Motor neuron (in vitro differentiated cells): ENCODE results near the gene RNF181. TPM values are rescaled to one million over a fixed set of nuclear protein-coding genes. Genes with fewer than 3 reads are reported as not detected.

Experiments
- ATAC-seq, 8 experiments: fragments of 200-7000 bp; cut with Tn5 transposase; replicated peaks in 6 of 8; 2 replicates each; pipeline ENCODE4 v1.8.0; 2021; ENCODE audit warnings: mild to moderate bottlenecking in 8 of 8, moderate library complexity in 8 of 8
- H3K27ac ChIP-seq, 2 donors: fragments of 250-450 bp; sonication (Bioruptor Pico); 2 replicates each; pipeline ENCODE4 v1.9.0; 2021; ENCODE audit warnings: antibody characterized with exemption in 2 of 2, mild to moderate bottlenecking in 2 of 2, moderate library complexity in 1 of 2
- H3K4me1 ChIP-seq, 2 donors: fragments of 250-450 bp; sonication (Bioruptor Pico); replicated peaks in 1 of 2; 2 replicates each; pipeline ENCODE4 v1.6.1; 2021; ENCODE audit warnings: antibody characterized with exemption in 2 of 2, mild to moderate bottlenecking in 2 of 2, moderate library complexity in 1 of 2
- H3K4me3 ChIP-seq, 5 donors: fragments of 250-450 bp; sonication (Bioruptor Pico); 2 replicates each; pipeline ENCODE4 v1.9.0; 2021; ENCODE audit warnings: antibody characterized with exemption in 5 of 5, mild to moderate bottlenecking in 5 of 5, moderate library complexity in 4 of 5
- WGBS, 10 experiments: fragments of 450-650 bp; shearing (Covaris generic); methylation state at CpG; one replicate each; pipeline ENCODE4 v1.0.0; 2022; 5-methylcytosine and 5-hydroxymethylcytosine counted together
- in situ Hi-C, 9 experiments: fragments of 400-800 bp; cut with MboI; loops; one replicate each; pipeline ENCODE4 v1.15.0; 2021; ENCODE audit warnings: low sequenced_read_pairs in 9 of 9, low pct_unique_long_range_greater_than_20kb in 2 of 9; ENCODE audit not compliant: unreplicated experiment in 9 of 9
- total RNA-seq, 8 experiments: library from RNA; unstranded; fragments of 300-600 nt; gene quantifications; 2 replicates each; pipeline versions ENCODE4 v1.2.3 to v1.2.4, GENCODE V29; 2022

The RNF181 gene
- total RNA-seq, 8 experiments from 2014 or later, result 104 to 237 (median 191) TPM

DNA sequence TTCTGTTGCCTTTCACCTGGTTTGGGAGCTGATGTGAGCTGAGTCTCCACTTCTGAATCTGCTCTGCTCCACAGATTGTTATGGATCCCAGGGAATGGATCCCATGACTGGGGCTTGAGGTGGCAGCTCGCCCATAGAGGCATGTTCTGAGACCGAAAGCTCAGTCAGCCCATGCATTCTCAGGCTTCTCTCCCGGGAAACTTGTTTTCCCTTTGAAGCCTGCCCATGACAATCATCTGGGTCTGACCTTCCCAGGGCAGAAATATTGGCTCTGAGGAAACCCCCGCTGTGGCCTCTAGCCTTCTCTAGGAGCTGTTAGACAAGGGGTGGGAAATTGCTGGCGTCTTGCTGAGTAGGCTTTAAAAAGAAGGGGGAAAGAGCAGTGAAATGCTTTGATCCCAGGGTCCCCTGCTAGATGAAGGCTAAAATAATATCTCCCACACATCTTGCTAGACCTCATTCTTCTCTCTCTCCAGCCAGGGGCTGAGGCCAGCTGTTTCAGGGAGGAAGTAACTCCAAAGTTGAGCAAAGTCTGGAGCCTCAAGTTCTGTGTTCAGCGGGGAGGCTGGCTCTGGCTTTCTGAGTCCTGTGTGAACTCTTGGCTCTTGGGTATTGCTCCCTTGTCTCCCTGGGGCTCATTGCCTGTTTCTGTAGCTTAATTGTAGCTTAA, 16.1 kb upstream of the RNF181 start:
- ATAC-seq, result peak in 5 of 8 experiments; percentile 19 to 69 (median 32)
- in situ Hi-C loops, result no loop called here
- Histone ChIP-seq H3K27ac (no peak overlapping the region), H3K4me1 (peaks cover 0 to 17% of the 10 kb centered on the region in 2 donors), H3K4me3 (no peak overlapping the region)
- 25 to 100% (median 50%) methylated on average over 1 to 6 of the region's 6 CpGs; no CpG with 5 or more reads in 3 of the 10 experiments for WGBS, 10 experiments

DNA sequence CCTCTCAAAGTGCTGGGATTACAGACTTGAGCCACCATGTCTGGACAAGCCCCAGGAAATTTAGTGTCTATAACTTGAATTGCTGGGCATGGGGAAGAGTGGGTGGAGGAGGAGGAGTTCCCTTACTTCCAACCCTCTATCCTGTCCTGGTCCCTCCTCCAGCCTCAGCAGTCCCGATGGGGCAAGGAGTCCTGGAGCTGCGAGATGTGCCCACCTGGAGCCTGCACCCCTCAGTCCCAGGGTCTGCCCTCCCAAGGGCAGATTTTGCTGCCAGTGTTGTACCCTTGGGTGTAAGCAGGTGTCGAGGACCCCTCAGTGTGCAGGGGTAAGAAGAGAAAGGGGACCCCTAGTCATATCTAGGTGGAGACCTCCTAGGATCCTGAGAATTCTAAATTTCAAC, 15.3 kb upstream of the RNF181 start:
- in situ Hi-C loops, result no loop called here
- Histone ChIP-seq H3K4me3 (no peak overlapping the region), H3K4me1 (peaks cover 4 to 24% of the 10 kb centered on the region in 2 donors), H3K27ac (no peak overlapping the region)
- ATAC-seq, result no peak
- 30 to 93% (median 80%) methylated on average over 1 to 3 of the region's 3 CpGs; no CpG with 5 or more reads in 6 of the 10 experiments for WGBS, 10 experiments

DNA sequence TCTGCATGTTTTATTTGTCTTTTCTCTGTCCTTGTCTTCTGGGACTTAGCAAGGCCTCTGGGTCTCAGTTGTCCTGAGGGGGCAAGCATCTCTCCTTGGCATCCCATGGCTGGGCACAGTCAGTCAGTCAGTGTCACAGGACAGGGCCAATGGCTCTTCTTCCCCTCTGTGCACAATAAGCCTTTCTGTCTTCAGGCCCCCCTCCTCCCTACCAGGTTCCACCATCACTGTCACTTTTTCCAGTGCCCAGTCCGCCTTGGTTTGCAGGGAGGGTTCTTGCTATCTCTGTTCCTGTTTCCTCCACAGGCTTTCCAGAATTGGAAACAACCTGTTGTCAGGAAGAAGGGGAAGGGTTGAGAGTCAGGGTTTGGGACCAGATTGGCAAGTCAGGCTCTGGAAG, 13.1 kb upstream of the RNF181 start:
- WGBS, 10 experiments, result 33 to 86% (median 70%) methylated on average over 1 of the region's 1 CpG; no CpG with 5 or more reads in 4 of the 10 experiments
- in situ Hi-C loops, result no loop called here
- Histone ChIP-seq H3K4me1 (peaks cover 12 to 28% of the 10 kb centered on the region in 2 donors), H3K4me3 (no peak overlapping the region), H3K27ac (no peak overlapping the region)
- ATAC-seq, result no peak

DNA sequence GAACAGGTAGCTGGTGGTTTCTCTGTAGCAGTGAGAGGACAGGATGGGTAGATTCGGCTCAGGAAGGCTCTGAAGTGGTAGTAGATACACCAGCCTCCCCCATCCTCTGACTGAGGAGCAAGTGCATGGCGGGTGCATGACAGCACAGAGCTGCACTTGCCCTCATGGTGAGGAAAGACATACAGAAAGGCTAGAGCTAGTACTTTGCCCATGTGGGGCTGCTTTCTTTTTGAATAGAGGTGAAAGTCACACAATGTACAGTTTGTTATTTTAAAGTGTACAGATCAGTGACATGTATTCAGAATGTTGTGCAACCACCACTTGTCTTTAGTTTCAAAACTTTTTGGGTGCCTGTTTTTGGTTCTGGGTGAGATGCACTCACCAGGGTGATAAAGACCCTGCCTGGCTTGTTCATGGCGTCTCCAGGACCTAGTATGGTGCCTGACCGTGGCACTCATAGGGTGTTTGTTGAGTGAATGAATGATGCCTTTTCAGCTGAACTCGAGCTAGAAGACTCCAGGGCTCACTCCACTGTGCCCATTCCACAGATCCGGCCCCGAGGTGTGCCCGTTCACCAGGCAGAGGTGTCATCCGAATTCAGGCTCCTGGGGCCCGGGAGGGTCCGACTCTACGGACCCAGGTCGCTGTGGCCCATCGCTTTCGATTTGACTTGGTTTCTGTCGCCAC, 11.7 kb upstream of the RNF181 start:
- Histone ChIP-seq H3K4me3 (peak overlapping the region in 2 of 5 donors; percentile 18), H3K27ac (no peak overlapping the region), H3K4me1 (peaks cover 12 to 20% of the 10 kb centered on the region in 2 donors)
- ATAC-seq, result peak in 1 of 8 experiments; percentile 5
- WGBS, 10 experiments, result 35 to 100% (median 69%) methylated on average over 1 to 8 of the region's 16 CpGs; no CpG with 5 or more reads in 2 of the 10 experiments
- in situ Hi-C loops, result no loop called here

DNA sequence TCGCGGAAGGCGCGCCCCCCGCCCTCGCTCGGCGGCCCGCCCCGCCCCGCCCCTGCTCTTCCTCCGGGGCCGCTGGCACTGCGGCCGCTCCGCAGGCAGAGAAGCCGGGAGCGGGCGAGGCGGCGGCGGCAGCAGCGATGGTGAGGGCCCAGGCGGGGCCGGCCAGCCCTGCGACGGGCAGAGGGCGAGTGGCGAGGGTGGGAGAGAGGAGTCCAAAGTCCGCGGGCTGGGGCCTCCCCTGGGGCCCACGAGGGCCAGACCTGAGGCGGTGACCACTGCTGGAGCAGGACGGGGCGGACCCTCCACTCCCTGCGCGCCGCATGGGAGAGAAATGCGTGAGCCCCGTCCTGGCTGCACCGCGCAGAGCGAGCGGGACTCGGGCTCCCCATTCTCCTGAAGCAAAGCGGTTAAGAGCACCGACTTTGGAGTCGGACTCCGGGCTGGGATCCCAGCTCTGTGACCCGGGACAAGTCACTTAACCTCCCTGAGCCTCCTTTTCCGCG, 11.1 kb upstream of the RNF181 start, which contains the start of gene VAMP5:
VAMP5 (plus strand) TSS at position 78 of the 503 bp plus-strand sequence; CDS start at position 138, 60 bp downstream.
- H3K4me1 ChIP-seq, result peaks cover 12 to 14% of the 10 kb centered on the region in 2 donors
- ATAC-seq, result peak; percentile 36 to 81 (median 68)
- in situ Hi-C loops, result no loop called here
- H3K27ac ChIP-seq, result no peak within 1 kb of the TSS
- H3K4me3 ChIP-seq, result peak within 1 kb of the TSS in 3 of 5 donors; percentile 11 to 18 (median 18)
- WGBS, 10 experiments, result 10 to 53% (median 35%) methylated on average over 2 to 7 of the region's 52 CpGs; no CpG with 5 or more reads in 5 of the 10 experiments

DNA sequence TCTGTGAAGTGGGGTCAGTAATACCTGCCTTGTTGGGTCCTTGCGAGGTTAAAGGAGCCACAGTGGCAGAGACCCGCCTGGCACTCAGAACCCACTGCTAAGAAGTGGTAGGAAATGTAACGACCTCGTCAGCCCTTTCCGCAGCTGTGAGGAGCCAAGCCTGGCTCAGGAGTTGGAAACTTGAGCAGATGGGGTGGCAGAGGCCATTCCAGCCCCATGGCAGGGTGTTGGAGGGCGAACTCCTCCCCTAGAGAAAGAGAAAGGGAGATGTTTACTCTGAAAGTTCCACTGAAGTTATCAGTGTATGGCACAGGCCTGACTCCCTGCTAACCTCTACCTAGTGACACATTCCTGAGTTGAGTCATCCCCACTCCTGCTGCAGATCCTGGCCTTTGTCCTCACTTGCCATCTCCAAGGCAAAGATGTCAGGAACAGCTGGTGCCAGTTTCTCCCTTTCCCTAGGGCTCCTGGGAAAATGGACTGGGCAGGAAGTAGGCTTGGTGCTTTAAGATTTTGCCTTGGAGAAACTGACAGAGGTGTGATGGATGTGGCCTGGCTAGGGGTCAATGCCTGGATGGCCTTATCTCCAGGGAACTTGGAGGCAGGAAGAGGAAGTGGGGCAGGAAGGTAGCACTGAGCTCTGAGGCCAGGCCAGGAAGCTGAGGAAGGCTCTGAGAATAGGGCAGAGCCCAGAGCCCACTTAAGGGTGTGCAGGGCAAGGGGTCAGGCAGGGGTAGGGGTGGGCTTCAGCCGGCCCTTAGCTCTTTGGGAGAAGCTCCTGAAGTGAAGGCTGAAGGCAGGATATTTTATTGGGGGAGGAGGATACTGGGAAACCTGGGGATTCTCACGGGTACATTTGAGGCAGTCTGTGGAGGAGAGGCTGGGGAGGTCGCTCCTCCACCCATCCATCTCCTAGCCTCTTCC, 10.4 kb upstream of the RNF181 start:
- WGBS, 10 experiments, result 0 to 100% (median 79%) methylated on average over 1 to 6 of the region's 9 CpGs; no CpG with 5 or more reads in 4 of the 10 experiments
- peak; percentile 16 to 84 (median 74) for ATAC-seq
- Histone ChIP-seq H3K27ac (peak overlapping the region in 1 of 2 donors; percentile 26), H3K4me3 (no peak overlapping the region), H3K4me1 (peaks cover 10 to 12% of the 10 kb centered on the region in 2 donors)
- in situ Hi-C loops, result no loop called here

DNA sequence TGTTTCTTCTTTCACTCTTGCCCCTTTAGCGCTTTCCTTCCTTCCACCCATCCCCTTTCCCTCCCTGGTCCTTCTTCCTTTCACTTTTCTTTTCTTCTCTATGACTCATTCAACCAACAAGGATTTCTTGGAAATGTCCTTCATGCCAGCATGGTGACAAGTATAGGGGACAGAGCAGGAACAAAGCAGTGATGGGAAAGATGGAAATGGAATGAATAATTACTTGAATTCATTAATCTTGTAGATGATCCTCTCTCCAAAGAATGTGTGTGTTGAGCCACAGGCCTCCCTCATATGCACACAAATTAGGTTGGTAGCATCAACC, 9.8 kb upstream of the RNF181 start:
- Histone ChIP-seq H3K4me3 (no peak overlapping the region), H3K27ac (peak overlapping the region in 1 of 2 donors; percentile 26), H3K4me1 (peaks cover 10 to 12% of the 10 kb centered on the region in 2 donors)
- in situ Hi-C loops, result no loop called here
- whole genome bisulfite sequencing, 10 experiments, result 11 to 100% (median 85%) methylated on average over 1 of the region's 1 CpG; no CpG with 5 or more reads in 4 of the 10 experiments
- peak; percentile 4 to 52 (median 30) for ATAC-seq

DNA sequence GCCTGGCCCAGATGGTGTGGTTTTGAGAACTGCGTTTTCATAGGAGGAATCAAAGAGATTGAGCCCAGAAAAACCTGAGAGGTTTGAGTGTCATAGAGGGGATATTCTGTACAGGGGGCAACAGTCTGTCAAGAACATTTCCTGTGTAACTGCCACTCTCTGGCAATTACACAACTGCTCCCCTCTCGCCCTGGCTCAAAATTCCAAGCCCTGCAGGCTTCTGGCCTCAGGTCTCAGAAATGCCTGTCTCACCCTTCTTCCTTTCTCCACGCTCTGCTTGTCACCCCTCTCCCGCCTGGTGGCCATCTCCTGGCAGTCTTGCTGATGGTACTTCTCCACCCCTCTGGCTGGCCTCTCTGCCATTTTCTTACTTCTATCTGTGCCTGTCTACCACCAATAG, 7.3 kb upstream of the RNF181 start:
- 14 to 100% (median 76%) methylated on average over 1 to 3 of the region's 4 CpGs; no CpG with 5 or more reads in 2 of the 10 experiments for WGBS, 10 experiments
- Histone ChIP-seq H3K27ac (no peak overlapping the region), H3K4me1 (peaks cover 10 to 12% of the 10 kb centered on the region in 2 donors), H3K4me3 (no peak overlapping the region)
- in situ Hi-C loops, result no loop called here
- ATAC-seq, result no peak

DNA sequence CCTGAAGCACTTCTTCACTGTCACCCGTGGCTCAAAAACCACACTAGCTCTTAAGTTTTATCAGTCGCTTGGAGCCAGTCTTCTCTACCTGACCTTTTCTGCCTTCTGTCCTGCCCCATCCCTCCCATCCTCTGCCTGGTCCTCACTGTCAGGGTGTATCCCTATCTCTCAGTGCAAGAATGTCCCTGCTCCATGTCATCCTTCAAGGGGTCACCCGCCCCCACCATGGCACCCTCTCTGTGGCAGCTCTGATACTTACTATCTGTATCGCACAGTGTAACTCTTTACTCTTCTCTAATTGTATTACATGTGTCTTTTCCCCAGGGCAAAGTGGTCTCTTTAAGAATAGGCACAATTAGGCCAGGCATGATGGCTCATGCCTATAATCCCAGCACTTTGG, 6.9 kb upstream of the RNF181 start:
- peaks cover 10 to 12% of the 10 kb centered on the region in 2 donors for H3K4me1 ChIP-seq
- ATAC-seq, result no peak
- H3K4me3 ChIP-seq, result no peak overlapping the region
- no peak overlapping the region for H3K27ac ChIP-seq
- WGBS, 10 experiments, result 68 to 100% (median 83%) methylated on average over 2 to 3 of the region's 4 CpGs; no CpG with 5 or more reads in 4 of the 10 experiments
- in situ Hi-C loops, result no loop called here

DNA sequence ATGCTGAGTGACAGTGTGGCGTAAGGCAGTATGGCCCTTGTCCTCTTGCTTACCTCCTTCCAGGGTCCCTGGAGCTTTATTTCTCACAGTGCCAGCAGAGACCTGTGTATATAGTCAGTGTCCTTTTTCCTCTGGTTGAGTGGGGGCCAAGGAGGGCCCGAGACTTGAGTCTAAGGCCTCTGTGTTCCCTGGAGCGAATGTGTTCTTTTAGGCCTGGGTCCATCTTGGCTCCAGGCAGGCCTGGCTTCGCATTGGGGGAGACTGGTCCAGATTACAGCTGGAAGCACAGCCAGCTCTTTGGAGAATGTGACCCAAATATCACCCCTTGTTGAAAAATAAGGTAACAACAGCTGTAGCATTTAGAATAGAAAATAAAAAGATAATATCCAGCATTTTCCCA, 6.4 kb upstream of the RNF181 start:
- no peak overlapping the region for H3K4me3 ChIP-seq
- no peak for ATAC-seq
- H3K27ac ChIP-seq, result no peak overlapping the region
- in situ Hi-C loops, result no loop called here
- WGBS, 10 experiments, result 52 to 100% (median 78%) methylated on average over 1 to 4 of the region's 4 CpGs; no CpG with 5 or more reads in 2 of the 10 experiments
- H3K4me1 ChIP-seq, result peaks cover 10 to 13% of the 10 kb centered on the region in 2 donors

DNA sequence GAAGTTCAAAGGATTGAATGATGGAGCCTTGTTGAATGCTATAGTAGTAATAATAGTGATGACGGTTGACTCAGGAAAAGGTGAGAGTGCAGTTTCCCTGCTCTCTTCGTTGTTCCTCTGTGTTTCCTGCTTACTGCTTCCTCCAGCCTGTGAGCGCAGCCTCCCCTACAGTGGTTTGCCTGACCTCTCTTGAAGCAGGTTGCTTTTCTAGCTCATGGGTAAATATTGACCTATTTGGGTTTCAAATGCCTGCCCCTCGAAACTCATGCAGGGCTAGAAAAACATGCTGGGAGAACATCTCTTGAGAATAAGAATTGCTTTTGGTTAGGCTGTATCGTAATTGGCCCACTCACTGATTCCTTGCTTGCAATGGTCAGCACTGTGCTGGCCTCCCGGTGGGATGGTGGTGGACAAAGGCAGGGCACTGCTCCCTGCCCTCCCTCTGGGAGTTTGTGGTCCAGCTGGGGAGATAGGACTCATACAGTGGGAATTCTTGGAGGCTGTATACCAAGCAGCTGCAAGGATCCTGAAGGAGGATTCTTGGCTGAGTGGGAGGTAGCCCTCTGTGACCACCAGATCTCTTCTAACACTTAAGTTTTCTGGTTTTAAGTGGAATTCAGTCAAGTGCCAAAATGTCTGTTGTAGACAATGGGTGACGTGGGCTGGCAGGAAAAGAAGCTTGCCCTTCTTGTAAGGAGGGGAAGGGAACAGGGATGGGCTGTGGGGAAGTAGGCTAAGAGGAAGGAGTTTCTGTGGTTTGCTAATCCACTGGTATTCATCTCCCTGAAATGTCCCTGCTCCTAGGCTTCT, 5.4 kb upstream of the RNF181 start:
- peak in 3 of 8 experiments; percentile 8 to 36 (median 16) for ATAC-seq
- in situ Hi-C loops, result no loop called here
- H3K4me1 ChIP-seq, result peaks cover 8 to 16% of the 10 kb centered on the region in 2 donors
- 0 to 67% (median 53%) methylated on average over 2 to 7 of the region's 7 CpGs; no CpG with 5 or more reads in 1 of the 10 experiments for WGBS, 10 experiments
- H3K4me3 ChIP-seq, result no peak overlapping the region
- H3K27ac ChIP-seq, result no peak overlapping the region

DNA sequence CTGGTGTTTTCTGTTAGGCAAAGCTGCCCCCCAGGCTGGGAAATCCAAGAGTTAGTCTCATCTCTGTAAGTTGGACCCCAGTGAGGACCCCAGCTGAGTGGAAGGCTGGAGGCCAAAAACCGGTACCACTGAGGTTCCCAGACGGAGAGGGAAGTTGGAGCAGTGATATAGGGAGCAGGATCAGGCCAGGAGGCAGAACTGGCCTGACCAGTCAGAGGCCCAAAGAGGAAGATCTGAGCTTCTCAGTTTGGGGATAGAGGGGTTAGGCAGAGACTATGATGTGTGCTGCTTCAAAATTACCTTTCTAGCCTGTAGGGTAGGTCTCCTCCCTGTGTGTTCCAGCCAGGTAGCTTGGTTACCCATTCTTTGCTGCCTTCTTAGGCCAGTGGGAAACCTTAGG, 4.6 kb upstream of the RNF181 start:
- Histone ChIP-seq H3K4me1 (peaks cover 5 to 8% of the 10 kb centered on the region in 2 donors), H3K27ac (no peak overlapping the region)
- WGBS, 10 experiments, result 42 to 63% methylated on average over 2 of the region's 2 CpGs; no CpG with 5 or more reads in 8 of the 10 experiments

More for the DNA sequence above, 4.6 kb upstream of the RNF181 start:
- no peak for ATAC-seq
- in situ Hi-C loops, result no loop called here
- no peak overlapping the region for H3K4me3 ChIP-seq
